Activated CD4-positive, alpha-beta T cell treated with anti-CD3 and anti-CD28 coated beads, Interleukin-2, amount 50 U/mL, for 24 hours (primary cell): ENCODE results near the gene RBM19.

Experiments used
- DNase-seq, 2 donors: peaks; one replicate each; pipeline ENCODE4 v3.0.0-alpha.2; 2020; ENCODE audit warnings: low read depth in 1 of 2, low spot score in 1 of 2

The RBM19 gene

DNA sequence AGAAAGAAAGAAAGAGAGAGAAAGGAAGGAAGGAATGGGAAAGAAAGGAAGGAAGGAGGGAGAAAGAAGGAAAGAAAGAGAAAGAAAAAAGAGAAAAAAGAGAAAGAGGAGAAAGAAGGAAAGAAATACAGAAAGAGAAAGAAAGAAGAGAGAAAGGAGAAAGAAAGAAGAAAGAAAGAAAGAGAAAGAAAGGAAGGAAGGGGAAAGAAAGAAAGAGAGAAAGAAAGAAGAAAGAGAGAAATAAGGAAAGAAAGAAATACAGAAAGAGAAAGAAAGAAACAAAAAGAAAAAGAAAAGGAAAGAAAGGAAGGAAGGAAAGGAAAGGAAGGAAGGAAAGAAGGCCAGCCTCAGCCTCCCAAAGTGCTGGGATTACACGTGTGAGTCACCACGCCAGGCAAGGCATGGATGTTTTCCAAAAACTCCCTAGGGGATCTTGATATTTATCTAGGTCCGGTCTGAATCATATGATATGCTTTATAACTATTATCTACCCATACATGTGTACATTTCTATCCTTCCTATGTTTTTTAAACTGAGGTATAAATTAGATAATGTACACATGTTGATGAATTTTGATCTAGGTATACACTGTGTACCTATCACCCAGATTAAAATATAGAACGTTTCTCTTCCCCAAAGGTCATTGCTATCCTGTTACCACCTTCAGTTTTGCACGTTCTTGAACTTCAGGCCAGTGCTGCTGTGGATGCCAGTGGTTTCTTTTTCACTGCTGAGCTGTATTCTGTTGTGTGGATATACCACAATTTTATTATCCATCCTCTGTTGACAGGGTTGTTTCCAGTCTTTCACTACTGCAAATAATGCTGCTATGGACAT, 177.9 kb downstream of the RBM19 start:
- DNase-seq: no peak

- DNase-seq: no peak
Observed at GRCh38 chr12:113786107-113786506, 180.0 kb downstream of the RBM19 start.

DNA sequence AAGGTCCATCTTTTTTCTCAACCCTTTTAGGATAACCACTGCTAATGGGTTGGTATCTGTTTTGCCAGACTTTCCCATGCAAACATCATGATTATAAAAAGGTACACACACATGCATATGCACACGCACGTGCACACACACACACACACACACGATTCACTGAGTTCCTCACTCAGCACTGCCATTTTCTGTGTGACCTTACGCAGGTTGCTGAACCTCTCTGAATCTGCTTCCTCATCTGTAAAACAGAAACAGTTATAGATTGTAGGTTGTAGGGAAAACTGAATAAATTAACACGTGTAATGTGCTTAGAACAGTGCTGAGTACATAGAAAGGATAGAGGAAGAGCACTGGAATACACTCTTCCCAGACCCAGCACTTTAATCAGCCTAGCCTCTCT, 182.3 kb downstream of the RBM19 start:
- DNase-seq: no peak

GRCh38 chr12:113782873-113783272, 183.3 kb downstream of the RBM19 start:
- no peak for DNase-seq

GRCh38 chr12:113781415-113782198, 184.5 kb downstream of the RBM19 start:
- no peak for DNase-seq

DNA sequence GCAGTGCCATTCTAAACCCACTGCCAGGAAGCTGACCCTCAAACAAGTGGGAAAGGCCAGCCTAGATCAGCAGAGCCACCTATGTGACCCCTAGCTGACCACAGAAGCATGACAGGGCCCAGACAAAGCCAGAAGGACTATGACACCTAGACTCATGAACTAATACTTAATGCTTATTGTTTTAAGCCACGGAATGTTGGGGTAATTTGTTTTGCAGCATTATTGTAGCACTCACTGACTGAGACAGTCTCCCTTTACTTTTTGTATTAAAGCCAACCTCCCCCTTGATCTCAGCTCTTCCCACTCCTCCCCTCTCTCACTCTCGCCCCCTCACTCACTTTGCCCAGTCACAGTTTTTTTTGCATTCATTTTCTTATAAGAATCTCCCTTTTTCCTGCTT, 186.4 kb downstream of the RBM19 start:
- no peak for DNase-seq

- DNase-seq: no peak
Observed at GRCh38 chr12:113778432-113779132, 187.5 kb downstream of the RBM19 start.

- no peak for DNase-seq
Observed at GRCh38 chr12:113777751-113778150, 188.4 kb downstream of the RBM19 start.

DNA sequence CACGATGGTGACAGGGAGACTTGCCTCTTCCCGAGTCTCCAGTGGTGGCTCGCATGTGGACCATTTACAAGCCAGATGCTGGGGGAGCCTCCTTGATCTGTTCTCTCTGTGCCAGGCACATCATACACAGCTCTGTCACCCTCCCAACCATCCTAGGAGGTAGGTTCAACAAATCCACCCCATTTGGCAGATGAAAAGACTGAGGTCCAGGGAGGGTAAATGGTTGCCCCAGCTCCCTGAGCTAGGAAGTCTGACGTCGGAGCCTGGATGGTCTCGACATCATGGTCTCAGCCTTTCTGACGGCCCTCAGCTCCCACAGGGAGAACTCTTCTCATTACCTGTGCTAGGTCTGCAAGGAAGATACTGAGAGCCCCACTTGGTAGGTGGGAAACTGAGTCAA, 189.6 kb downstream of the RBM19 start:
- no peak for DNase-seq

GRCh38 chr12:113774526-113774925, 191.6 kb downstream of the RBM19 start:
- no peak for DNase-seq

GRCh38 chr12:113772505-113773030, 193.6 kb downstream of the RBM19 start:
- DNase-seq: no peak

DNA sequence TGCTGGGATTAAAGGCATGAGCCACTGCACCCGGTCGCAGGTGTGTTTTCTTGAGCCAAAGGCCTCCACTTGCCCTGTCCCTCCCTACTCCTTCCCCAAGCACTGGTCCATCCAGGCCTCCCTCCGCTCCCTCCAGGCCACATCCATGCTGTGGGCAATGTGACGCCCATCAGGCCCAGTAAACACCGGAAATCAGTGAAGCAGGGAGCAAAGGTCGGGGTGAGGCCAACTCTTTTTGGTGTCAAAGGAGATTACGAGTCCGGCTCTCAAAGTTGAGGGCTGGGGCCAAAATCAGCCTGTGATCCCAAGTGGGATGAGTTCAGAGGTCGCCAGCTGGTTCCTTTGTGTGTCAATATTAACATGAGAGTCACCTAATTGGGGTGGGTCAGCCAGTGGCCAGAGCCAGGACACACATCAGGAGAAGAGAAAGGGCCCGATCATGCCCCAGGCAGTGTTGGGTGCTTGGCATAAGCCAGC, 195.7 kb downstream of the RBM19 start:
- no peak for DNase-seq

DNA sequence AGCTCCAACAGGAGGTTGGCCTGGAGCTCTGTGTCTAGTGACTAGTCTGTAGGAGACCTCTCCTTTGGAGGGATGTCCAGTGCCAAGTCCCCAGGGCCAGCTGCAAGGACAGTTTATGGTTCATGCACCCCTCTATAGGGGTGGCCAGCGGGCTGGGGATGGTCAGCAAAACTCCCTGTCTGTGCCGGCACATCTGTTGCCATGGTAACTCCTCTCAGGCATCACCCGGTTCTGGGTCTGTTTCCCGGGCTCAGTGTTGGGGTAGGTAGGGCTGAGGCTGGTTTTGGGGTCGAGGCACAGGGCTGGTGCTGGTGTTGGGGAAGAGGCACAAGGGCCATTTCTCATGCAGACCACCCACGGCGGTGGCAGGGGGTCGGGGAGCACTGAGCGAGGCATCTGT, 196.8 kb downstream of the RBM19 start:
- no peak for DNase-seq

DNA sequence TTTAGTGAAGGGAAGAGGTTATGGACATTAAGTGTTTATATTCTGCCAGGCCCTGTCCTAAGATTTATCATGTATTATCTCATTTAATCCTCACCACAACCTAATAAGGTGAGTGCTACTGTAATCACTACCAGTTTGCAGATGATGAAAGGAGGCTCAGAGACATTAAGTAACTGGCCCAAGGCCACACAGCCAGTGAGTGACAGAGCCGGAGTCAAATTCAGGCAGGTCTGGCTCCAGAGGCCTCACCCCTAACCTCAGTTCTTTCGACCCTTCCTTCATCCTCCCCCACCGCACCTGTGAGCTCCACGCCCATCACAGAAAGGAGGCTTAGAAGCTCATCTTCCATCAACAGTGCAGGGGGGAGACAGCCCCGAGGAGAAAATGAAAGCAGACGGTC, 197.3 kb downstream of the RBM19 start:
- no peak for DNase-seq

DNA sequence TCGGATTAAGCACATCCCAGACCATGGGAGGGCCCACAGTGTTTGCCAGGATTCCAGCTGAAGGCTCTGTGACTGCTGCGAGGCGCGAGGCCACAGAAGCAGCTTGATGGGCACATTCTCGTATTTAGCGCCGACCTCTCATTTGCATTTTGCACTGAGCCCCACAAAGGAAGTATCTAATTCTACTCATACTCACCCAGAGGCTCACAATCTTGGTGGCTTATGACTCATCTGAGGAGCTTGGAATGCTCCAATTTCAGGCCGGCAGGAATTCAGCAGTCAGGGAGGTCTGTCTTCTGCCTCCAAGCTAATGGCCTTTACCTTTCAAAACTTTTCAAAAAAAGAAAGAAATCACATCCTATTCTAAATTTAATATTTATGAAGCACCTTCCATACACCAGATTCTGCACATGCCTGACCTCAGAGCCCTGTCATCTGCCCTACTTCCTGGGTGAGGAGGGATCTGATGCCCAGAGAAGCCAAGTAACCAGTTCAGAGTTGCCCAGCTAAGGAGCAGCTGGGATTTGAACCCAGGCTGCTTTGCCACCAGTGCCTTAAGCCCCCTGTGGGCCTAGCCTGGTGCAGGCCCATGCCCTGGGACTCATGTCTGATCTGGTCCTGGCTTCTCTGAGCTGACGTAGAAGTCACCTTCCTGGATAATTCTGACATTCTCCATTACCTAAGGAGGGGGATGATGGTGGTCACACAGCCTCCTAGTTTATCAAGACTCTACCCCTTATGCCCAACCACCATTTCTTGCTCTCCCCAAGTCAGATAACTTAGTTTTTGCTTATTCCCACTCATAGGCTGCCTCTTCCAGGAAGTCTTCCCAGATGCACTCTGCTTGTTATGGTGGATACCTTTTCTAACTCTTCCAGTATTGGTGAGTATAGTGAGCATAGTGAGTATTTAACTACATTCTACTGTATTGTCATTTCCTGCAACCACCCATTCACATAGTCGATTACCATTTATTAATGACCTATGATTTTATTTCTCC, 198.9 kb downstream of the RBM19 start:
- DNase-seq: no peak
